ENCODE data around the gene HACD4.

The HACD4 gene, protein sequence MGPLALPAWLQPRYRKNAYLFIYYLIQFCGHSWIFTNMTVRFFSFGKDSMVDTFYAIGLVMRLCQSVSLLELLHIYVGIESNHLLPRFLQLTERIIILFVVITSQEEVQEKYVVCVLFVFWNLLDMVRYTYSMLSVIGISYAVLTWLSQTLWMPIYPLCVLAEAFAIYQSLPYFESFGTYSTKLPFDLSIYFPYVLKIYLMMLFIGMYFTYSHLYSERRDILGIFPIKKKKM

GRCh38 chr9:21031091-21031807, at the start of gene HACD4:
TSS of gene HACD4 (minus strand) at chr9:21031640. CDS start at chr9:21031590, 50 bp downstream.
- H3K27ac Mint-ChIP-seq, result no peak within 1 kb of the TSS
- peak within 1 kb of the TSS; percentile 68 for H3K4me3 Mint-ChIP-seq
- peaks cover 7% of the 10 kb centered on the region for H3K27me3 Mint-ChIP-seq (ENCODE audit: low read depth, poor library complexity)
- H3K36me3 Mint-ChIP-seq (ENCODE audit: low read depth), result no peaks in the 10 kb centered on the region
- no peaks in the 10 kb centered on the region for H3K4me1 Mint-ChIP-seq
- DNase-seq, result peak; percentile 72
- H3K9me3 Mint-ChIP-seq, result no peaks in the 10 kb centered on the region
- TF ChIP-seq, protein P1, sequence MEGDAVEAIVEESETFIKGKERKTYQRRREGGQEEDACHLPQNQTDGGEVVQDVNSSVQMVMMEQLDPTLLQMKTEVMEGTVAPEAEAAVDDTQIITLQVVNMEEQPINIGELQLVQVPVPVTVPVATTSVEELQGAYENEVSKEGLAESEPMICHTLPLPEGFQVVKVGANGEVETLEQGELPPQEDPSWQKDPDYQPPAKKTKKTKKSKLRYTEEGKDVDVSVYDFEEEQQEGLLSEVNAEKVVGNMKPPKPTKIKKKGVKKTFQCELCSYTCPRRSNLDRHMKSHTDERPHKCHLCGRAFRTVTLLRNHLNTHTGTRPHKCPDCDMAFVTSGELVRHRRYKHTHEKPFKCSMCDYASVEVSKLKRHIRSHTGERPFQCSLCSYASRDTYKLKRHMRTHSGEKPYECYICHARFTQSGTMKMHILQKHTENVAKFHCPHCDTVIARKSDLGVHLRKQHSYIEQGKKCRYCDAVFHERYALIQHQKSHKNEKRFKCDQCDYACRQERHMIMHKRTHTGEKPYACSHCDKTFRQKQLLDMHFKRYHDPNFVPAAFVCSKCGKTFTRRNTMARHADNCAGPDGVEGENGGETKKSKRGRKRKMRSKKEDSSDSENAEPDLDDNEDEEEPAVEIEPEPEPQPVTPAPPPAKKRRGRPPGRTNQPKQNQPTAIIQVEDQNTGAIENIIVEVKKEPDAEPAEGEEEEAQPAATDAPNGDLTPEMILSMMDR (IDR thresholded peaks at IDR 0.05), result no peak

- H3K27me3 Mint-ChIP-seq (ENCODE audit: low read depth, poor library complexity), result peaks cover 4% of the 10 kb centered on the region
- no peaks in the 10 kb centered on the region for H3K36me3 Mint-ChIP-seq (ENCODE audit: low read depth)
- peaks cover 12% of the 10 kb centered on the region for H3K9me3 Mint-ChIP-seq
- no peak for DNase-seq
- no peaks in the 10 kb centered on the region for H3K4me1 Mint-ChIP-seq
- H3K27ac Mint-ChIP-seq, result no peak overlapping the region
- H3K4me3 Mint-ChIP-seq, result no peak overlapping the region
- TF ChIP-seq, protein P1 (IDR thresholded peaks at IDR 0.05), result no peak
Observed at GRCh38 chr9:21080793-21081192, 49.4 kb upstream of the HACD4 start.

DNA sequence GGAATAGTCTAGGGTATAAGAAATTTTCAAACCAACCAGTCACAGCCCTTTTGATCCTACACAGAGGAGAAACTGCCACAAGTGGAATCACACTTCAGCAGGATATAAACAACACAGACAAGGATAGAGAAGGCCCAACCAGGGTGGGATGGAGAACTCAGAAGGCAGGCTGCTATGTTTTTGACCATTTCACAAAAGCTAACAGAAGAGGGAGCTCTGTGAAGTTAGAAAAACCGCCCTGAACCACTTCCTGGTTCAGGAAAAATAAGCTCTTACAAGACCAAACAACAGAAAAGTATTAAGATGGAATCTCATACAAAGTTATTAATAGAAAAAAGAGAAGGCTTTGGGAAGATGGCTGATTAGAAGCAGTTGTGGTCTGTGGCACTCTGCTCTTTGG, 47.3 kb upstream of the HACD4 start:
- H3K9me3 Mint-ChIP-seq, result peaks cover 3% of the 10 kb centered on the region
- TF ChIP-seq, protein P1 (IDR thresholded peaks at IDR 0.05), result no peak
- H3K27ac Mint-ChIP-seq, result no peak overlapping the region
- H3K27me3 Mint-ChIP-seq (ENCODE audit: low read depth, poor library complexity), result no peaks in the 10 kb centered on the region
- no peak for DNase-seq
- H3K4me3 Mint-ChIP-seq, result no peak overlapping the region
- H3K4me1 Mint-ChIP-seq, result no peaks in the 10 kb centered on the region
- H3K36me3 Mint-ChIP-seq (ENCODE audit: low read depth), result no peaks in the 10 kb centered on the region

DNA sequence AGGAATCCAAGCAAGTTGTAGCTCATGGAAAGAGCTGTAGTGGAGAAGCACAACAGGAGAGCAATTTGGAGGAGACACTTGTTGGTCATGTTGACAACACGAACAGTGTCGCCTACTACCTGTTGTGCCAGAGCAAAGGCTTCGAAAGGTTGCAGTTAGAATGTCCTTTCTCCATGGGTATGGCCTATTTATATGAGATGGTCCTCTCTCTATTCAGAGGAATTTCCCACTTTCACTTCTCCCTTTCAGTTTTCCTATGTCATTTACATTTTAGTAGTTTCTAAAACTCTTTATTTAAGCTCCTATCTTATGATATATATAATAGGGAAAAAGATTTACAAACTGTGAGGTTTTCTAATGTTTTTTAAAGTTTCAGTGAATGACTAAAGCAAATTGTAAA, 46.3 kb upstream of the HACD4 start, which contains the start of gene IFNB1:
TSS of gene IFNB1 (minus strand) at position 162 of the 400 bp plus-strand sequence. CDS start at position 89, 73 bp downstream.
- H3K27me3 Mint-ChIP-seq (ENCODE audit: low read depth, poor library complexity), result no peaks in the 10 kb centered on the region
- TF ChIP-seq, protein P1 (IDR thresholded peaks at IDR 0.05), result no peak
- no peaks in the 10 kb centered on the region for H3K36me3 Mint-ChIP-seq (ENCODE audit: low read depth)
- H3K27ac Mint-ChIP-seq, result no peak within 1 kb of the TSS
- no peaks in the 10 kb centered on the region for H3K4me1 Mint-ChIP-seq
- H3K4me3 Mint-ChIP-seq, result no peak within 1 kb of the TSS
- DNase-seq, result no peak
- H3K9me3 Mint-ChIP-seq, result peaks cover 3% of the 10 kb centered on the region

DNA sequence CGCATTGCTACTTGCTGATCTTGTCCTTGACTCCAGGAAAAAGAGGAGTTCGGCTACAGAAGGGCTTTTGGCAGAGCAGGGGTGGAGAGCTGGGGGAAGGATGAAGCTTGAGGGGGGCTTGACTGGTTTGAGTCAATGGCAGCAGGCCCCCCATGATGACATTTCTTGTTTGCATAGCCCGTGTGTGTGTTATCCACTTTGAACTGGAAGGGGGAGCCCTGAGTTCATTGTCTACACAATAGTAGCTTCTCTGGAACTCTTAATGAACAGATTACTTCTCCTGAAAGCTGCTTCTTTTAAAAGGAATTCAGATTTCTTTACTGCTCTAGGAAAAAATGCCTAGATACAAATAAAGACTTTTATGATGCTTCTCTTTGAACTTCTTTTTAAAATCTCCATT, 44.0 kb upstream of the HACD4 start:
- Mint-ChIP-seq H3K4me3 (no peak overlapping the region), H3K9me3 (peaks cover 6% of the 10 kb centered on the region), H3K27me3 (ENCODE audit: low read depth, poor library complexity) (no peaks in the 10 kb centered on the region), H3K36me3 (ENCODE audit: low read depth) (no peaks in the 10 kb centered on the region), H3K27ac (no peak overlapping the region), H3K4me1 (no peaks in the 10 kb centered on the region)
- TF ChIP-seq, protein P1 (IDR thresholded peaks at IDR 0.05), result no peak
- no peak for DNase-seq
